T-cell (primary cell): Measurements from ENCODE around the gene OSBPL10. TPM values are rescaled to one million over a fixed set of nuclear protein-coding genes. Genes with fewer than 3 reads are reported as not detected.
"Not testable (repeated sequence)": the region's sequence is repeated elsewhere in the genome, so short reads cannot be mapped to it uniquely, and the experiment has no call there.

Experiments used
- ATAC-seq, 4 experiments: fragments of 200-7000 bp in 3 of 4; fragments of 150-1000 bp in 1 of 4; cut with Tn5 transposase; replicated peaks in 1 of 4; 1 replicate in 3 of 4; 2 replicates in 1 of 4; pipeline ENCODE4 v1.10.0; 2021; ENCODE audit warnings: moderate library complexity in 3 of 4, mild to moderate bottlenecking in 2 of 4, moderate number of reproducible peaks in 1 of 4
- CTCF ChIA-PET, 2 donors: fragments of 300-600 bp; sonication (Branson Sonifier 250); formaldehyde crosslinking; loops; one replicate each; lab custom pipeline; 2022; ENCODE audit warnings: antibody characterized with exemption in 2 of 2; lab: Charles Lee
- POLR2A ChIA-PET, 2 donors: fragments of 300-600 bp; sonication (Branson Sonifier 250); formaldehyde crosslinking; loops; one replicate each; lab custom pipeline; 2022; ENCODE audit warnings: antibody characterized with exemption in 2 of 2; lab: Charles Lee
- DNase-seq, 35 experiments: peaks; one replicate each; pipeline versions ENCODE4 v3.0.0 to v3.0.0-alpha.2; 2013 to 2023
- H3K27ac ChIP-seq: one replicate; pipeline ENCODE4 v1.5.1; 2013; ENCODE audit warnings: low read length
- H3K27me3 ChIP-seq, 2 experiments: replicated peaks in 1 of 2; 1 replicate in 1 of 2; 2 replicates in 1 of 2; pipeline versions ENCODE4 v1.6.1 to v1.7.0; 2013; ENCODE audit warnings: low read length in 1 of 2, mixed read lengths in 1 of 2; ENCODE audit not compliant: control insufficient read depth in 2 of 2, insufficient read depth in 2 of 2; ENCODE audit errors: extremely low read depth in 1 of 2
- H3K36me3 ChIP-seq, 2 donors: 1 replicate in 1 of 2; 2 replicates in 1 of 2; pipeline versions ENCODE4 v1.6.1 to v1.7.0; 2013; ENCODE audit warnings: low read length in 1 of 2; ENCODE audit not compliant: control insufficient read depth in 2 of 2, insufficient read depth in 1 of 2; ENCODE audit errors: extremely low read depth in 1 of 2
- H3K4me1 ChIP-seq, 2 experiments: 1 replicate in 1 of 2; 2 replicates in 1 of 2; pipeline versions ENCODE4 v1.6.1 to v1.7.0; 2013; ENCODE audit warnings: low read length in 2 of 2, mixed read lengths in 1 of 2; ENCODE audit not compliant: insufficient read depth in 2 of 2, control insufficient read depth in 1 of 2; ENCODE audit errors: extremely low read depth in 1 of 2
- H3K4me3 ChIP-seq, 2 donors: 1 replicate in 1 of 2; 2 replicates in 1 of 2; pipeline versions ENCODE4 v1.5.1 to v1.7.0; 2013; ENCODE audit warnings: mild to moderate bottlenecking in 2 of 2, low read length in 1 of 2, moderate library complexity in 1 of 2; ENCODE audit not compliant: control insufficient read depth in 1 of 2; ENCODE audit errors: extremely low read depth in 1 of 2
- H3K9me3 ChIP-seq: 2 replicates; pipeline ENCODE4 v1.7.0; 2013
- H3K27ac Mint-ChIP-seq, 2 donors: one replicate each; pipeline ENCODE4 v1.8.0; 2020 to 2021; ENCODE audit warnings: mild to moderate bottlenecking in 2 of 2, mixed read lengths in 2 of 2
- H3K27me3 Mint-ChIP-seq, 2 donors: one replicate each; pipeline ENCODE4 v1.8.0; 2021 to 2022; ENCODE audit warnings: mixed read lengths in 2 of 2
- H3K36me3 Mint-ChIP-seq: one replicate; pipeline ENCODE4 v1.8.0; 2021; ENCODE audit warnings: mixed read lengths
- H3K4me1 Mint-ChIP-seq, 3 donors: one replicate each; pipeline ENCODE4 v1.8.0; 2020 to 2022; ENCODE audit warnings: mixed read lengths in 3 of 3, mild to moderate bottlenecking in 1 of 3
- H3K4me3 Mint-ChIP-seq, 3 donors: one replicate each; pipeline ENCODE4 v1.8.0; 2020 to 2022; ENCODE audit warnings: mild to moderate bottlenecking in 3 of 3, mixed read lengths in 3 of 3, moderate library complexity in 3 of 3
- H3K9me3 Mint-ChIP-seq, 3 donors: one replicate each; pipeline ENCODE4 v1.8.0; 2020 to 2022; ENCODE audit warnings: mixed read lengths in 3 of 3
- WGBS: methylation state at CpG from one replicate; pipeline ENCODE4 v1.1.5; 2013; ENCODE audit warnings: missing lambda C conversion rate; ENCODE audit not compliant: insufficient coverage; 5-methylcytosine and 5-hydroxymethylcytosine counted together
- total RNA-seq, 35 experiments: library from RNA in 6 of 35; stranded (reverse) in 6 of 35; fragments of 120-200 nt in 1 of 35; gene quantifications; one replicate each; pipeline versions ENCODE4 v1.2.1 to v1.2.4 and lab custom pipeline; 2013 to 2026

OSBPL10 gene
- total RNA-seq, 5 donors from 2014 or later (not counting 1 experiment from before 2014, with no cell fraction given): 0.77 to 10.4 (median 2.1) TPM

DNA sequence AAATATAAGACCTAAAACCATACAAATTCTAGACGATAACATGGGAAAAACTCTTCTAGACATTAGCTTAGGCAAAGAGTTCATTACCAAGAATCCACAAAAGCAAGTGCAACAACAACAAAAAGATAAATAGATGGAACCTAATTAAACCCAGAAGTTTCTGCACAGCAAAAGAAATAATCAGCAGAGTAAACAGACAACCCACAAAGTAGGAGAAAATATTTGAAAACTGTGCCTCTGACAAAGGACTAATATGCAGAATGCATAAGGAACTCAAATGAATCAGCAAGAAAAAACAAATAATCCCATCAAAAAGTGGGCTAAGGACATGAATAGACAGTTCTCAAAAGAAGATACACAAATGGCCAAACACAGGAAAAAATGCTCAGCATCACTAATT, 198.8 kb downstream of the OSBPL10 start:
- H3K36me3 Mint-ChIP-seq, DNase-seq, H3K4me3 Mint-ChIP-seq, ATAC-seq, H3K4me1 ChIP-seq, H3K27ac ChIP-seq, H3K36me3 ChIP-seq, H3K9me3 Mint-ChIP-seq, H3K9me3 ChIP-seq, H3K27me3 ChIP-seq, H3K27me3 Mint-ChIP-seq, POLR2A ChIA-PET, CTCF ChIA-PET, H3K4me1 Mint-ChIP-seq, H3K4me3 ChIP-seq, H3K27ac Mint-ChIP-seq: not testable (repeated sequence)
- WGBS: no CpG with 5 or more reads among the region's 1 CpG

DNA sequence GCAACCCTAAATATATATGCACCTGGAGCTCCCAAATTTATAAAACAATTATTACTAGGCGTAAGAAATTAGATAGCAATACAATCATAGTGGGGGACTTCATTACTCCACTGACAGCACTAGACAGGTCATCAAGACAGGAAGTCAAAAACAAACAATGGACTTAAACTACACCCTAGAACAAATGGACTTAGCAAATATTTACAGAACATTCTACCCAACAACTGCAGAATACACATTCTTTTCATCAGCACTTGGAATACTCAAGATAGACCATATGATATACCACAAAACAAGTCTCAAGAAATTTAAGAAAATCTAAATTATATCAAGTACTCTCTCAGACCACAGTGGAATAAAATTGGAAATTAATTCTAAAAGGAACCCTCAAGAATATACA, 201.5 kb downstream of the OSBPL10 start:
- no peak for ATAC-seq
- peaks cover 5% of the 10 kb centered on the region for H3K36me3 Mint-ChIP-seq

GRCh38 chr3:31777887-31778286, 203.2 kb downstream of the OSBPL10 start:
- Histone ChIP-seq H3K27me3 (peaks cover 0 to 6% of the 10 kb centered on the region in 2 experiments), H3K4me3 (no peak overlapping the region), H3K36me3 (no peaks in the 10 kb centered on the region), H3K27ac (no peak overlapping the region), H3K4me1 (no peaks in the 10 kb centered on the region), H3K9me3 (no peaks in the 10 kb centered on the region)
- Mint-ChIP-seq H3K27me3 (peaks cover 5 to 17% of the 10 kb centered on the region in 2 donors), H3K36me3 (peaks cover 5% of the 10 kb centered on the region), H3K4me1 (no peaks in the 10 kb centered on the region), H3K4me3 (no peak overlapping the region), H3K9me3 (peaks cover 0 to 5% (median 0%) of the 10 kb centered on the region in 3 donors), H3K27ac (no peak overlapping the region)
- ATAC-seq (no peak), DNase-seq (no peak)
- CTCF ChIA-PET: no interaction called here
- POLR2A ChIA-PET: no interaction called here

More for the DNA sequence above, 201.5 kb downstream of the OSBPL10 start:
- no peak overlapping the region for H3K4me3 ChIP-seq
- POLR2A ChIA-PET: no interaction called here
- Mint-ChIP-seq H3K4me3 (no peak overlapping the region), H3K4me1 (no peaks in the 10 kb centered on the region), H3K27me3 (peaks cover 5 to 12% of the 10 kb centered on the region in 2 donors), H3K9me3 (peaks cover 0 to 5% (median 0%) of the 10 kb centered on the region in 3 donors), H3K27ac (no peak overlapping the region)
- peaks cover 0 to 6% of the 10 kb centered on the region in 2 experiments for H3K27me3 ChIP-seq
- no CpG with 5 or more reads among the region's 1 CpG for WGBS
- CTCF ChIA-PET: no interaction called here
- DNase-seq: no peak
- H3K36me3 ChIP-seq: no peaks in the 10 kb centered on the region
- no peaks in the 10 kb centered on the region for H3K9me3 ChIP-seq
- no peaks in the 10 kb centered on the region for H3K4me1 ChIP-seq
- no peak overlapping the region for H3K27ac ChIP-seq

DNA sequence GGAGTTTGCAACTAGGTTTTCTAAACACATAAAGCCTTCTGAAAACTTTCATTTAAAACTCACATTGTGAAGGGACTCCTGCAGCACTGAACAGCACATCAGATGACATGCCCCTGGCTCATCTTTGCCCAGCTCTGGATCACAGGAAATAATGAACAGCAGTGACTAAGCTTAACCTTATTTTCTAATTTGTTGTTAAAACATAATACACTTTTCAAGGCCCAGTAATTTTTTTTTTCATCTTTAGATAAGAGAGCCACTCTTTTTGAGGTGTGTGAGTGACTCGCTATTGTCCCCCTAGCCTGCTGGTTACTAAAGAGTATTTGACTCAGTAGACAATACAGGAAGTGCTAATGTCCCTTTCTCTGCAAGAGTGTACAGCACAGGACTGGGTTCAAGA, 204.0 kb downstream of the OSBPL10 start:
- Mint-ChIP-seq H3K4me3 (no peak overlapping the region), H3K4me1 (no peaks in the 10 kb centered on the region), H3K27ac (no peak overlapping the region), H3K9me3 (peaks cover 0 to 5% (median 0%) of the 10 kb centered on the region in 3 donors), H3K27me3 (peaks cover 5 to 17% of the 10 kb centered on the region in 2 donors), H3K36me3 (peaks cover 5% of the 10 kb centered on the region)
- no peaks in the 10 kb centered on the region for H3K9me3 ChIP-seq
- H3K4me1 ChIP-seq: no peaks in the 10 kb centered on the region
- no peak overlapping the region for H3K27ac ChIP-seq
- 83% methylated on average over 1 of the region's 1 CpG for WGBS
- H3K4me3 ChIP-seq: no peak overlapping the region
- POLR2A ChIA-PET: no interaction called here
- peaks cover 0 to 6% of the 10 kb centered on the region in 2 experiments for H3K27me3 ChIP-seq
- CTCF ChIA-PET: no interaction called here
- DNase-seq (no peak), ATAC-seq (no peak)
- no peaks in the 10 kb centered on the region for H3K36me3 ChIP-seq

- H3K4me1 Mint-ChIP-seq: no peaks in the 10 kb centered on the region
- Histone ChIP-seq H3K27me3 (peaks cover 0 to 6% of the 10 kb centered on the region in 2 experiments), H3K36me3 (no peaks in the 10 kb centered on the region), H3K4me3 (no peak overlapping the region), H3K4me1 (no peaks in the 10 kb centered on the region), H3K27ac (no peak overlapping the region), H3K9me3 (no peaks in the 10 kb centered on the region)
- peaks cover 5% of the 10 kb centered on the region for H3K36me3 Mint-ChIP-seq
- no peak overlapping the region for H3K27ac Mint-ChIP-seq
- ChIA-PET CTCF (no interaction called here), POLR2A (no interaction called here)
- peaks cover 0 to 5% (median 0%) of the 10 kb centered on the region in 3 donors for H3K9me3 Mint-ChIP-seq
- no CpG with 5 or more reads among the region's 4 CpGs for WGBS
- no peak overlapping the region for H3K4me3 Mint-ChIP-seq
- peaks cover 5 to 17% of the 10 kb centered on the region in 2 donors for H3K27me3 Mint-ChIP-seq
- ATAC-seq: no peak
- DNase-seq: no peak
These were observed 205.0 kb downstream of the OSBPL10 start for GRCh38 chr3:31776016-31776415.

GRCh38 chr3:31775383-31775782, 205.7 kb downstream of the OSBPL10 start:
- Mint-ChIP-seq H3K4me3 (no peak overlapping the region), H3K27ac (no peak overlapping the region), H3K4me1 (no peaks in the 10 kb centered on the region), H3K27me3 (peaks cover 5 to 15% of the 10 kb centered on the region in 2 donors), H3K36me3 (peaks cover 5% of the 10 kb centered on the region), H3K9me3 (peaks cover 0 to 5% (median 0%) of the 10 kb centered on the region in 3 donors)
- no peak for ATAC-seq
- DNase-seq: no peak
- ChIA-PET CTCF (no interaction called here), POLR2A (no interaction called here)
- H3K27me3 ChIP-seq: peaks cover 0 to 6% of the 10 kb centered on the region in 2 experiments
- H3K4me1 ChIP-seq: no peaks in the 10 kb centered on the region
- WGBS: 83% methylated on average over 4 of the region's 4 CpGs
- H3K9me3 ChIP-seq: no peaks in the 10 kb centered on the region
- no peaks in the 10 kb centered on the region for H3K36me3 ChIP-seq
- H3K27ac ChIP-seq: no peak overlapping the region
- H3K4me3 ChIP-seq: no peak overlapping the region
